Retinal pigment epithelial cell (primary cell): Measurements from ENCODE around the gene IL1A.

Experiments
- DNase-seq: peaks from one replicate; pipeline ENCODE4 v3.0.0-alpha.2; 2010; ENCODE audit warnings: low read depth
- H3K4me3 ChIP-seq: 2 replicates; pipeline ENCODE4 v1.5.1; 2011; ENCODE audit warnings: mild to moderate bottlenecking, low read length, control low read depth, moderate library complexity
- TF ChIP-seq, protein P1 (sequence below): conservative IDR thresholded peaks from 2 replicates; pipeline ENCODE4 v1.5.1; 2011; ENCODE audit warnings: low read depth, low read length, control low read depth, inconsistent platforms

IL1A gene

DNA sequence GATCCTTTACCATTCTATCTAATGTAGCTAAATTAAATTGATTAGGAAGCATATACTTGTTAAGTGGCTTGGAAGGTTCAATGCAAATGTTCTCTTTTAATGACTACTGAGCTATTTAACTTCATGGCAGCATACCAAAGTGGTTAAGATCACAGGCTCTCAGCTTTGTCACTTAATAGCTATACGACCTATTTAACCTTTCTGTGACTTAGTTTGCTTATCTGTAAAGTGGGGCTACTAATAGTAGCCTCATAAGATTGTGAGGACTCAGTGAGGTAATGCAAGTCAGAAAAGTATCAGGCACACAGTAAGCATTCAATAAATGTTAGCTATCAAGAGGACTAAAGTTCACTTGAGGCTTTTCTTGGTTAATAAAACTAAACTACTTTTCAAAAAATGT, 24.1 kb downstream of the IL1A start:
- no peak for DNase-seq
- TF ChIP-seq, protein P1, sequence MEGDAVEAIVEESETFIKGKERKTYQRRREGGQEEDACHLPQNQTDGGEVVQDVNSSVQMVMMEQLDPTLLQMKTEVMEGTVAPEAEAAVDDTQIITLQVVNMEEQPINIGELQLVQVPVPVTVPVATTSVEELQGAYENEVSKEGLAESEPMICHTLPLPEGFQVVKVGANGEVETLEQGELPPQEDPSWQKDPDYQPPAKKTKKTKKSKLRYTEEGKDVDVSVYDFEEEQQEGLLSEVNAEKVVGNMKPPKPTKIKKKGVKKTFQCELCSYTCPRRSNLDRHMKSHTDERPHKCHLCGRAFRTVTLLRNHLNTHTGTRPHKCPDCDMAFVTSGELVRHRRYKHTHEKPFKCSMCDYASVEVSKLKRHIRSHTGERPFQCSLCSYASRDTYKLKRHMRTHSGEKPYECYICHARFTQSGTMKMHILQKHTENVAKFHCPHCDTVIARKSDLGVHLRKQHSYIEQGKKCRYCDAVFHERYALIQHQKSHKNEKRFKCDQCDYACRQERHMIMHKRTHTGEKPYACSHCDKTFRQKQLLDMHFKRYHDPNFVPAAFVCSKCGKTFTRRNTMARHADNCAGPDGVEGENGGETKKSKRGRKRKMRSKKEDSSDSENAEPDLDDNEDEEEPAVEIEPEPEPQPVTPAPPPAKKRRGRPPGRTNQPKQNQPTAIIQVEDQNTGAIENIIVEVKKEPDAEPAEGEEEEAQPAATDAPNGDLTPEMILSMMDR: no peak
- H3K4me3 ChIP-seq: no peak overlapping the region

DNA sequence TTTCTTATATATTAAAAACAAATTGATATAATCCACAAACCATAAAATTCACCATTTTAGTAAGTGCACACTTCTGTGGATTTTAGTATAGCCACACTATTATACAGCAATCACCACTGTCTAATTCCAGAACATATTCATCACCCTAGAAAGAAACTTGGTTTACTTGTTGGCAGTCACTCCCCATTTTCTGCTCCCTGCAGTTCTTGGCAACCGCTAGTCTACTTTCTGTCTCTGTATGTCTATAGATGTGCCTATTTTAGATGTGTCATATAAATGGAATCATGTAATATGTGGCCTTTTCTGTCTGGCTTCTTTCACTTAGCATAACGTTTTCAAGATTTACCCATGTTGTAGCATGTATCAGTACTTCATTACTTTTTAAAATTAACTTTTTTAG, 25.6 kb downstream of the IL1A start:
- no peak overlapping the region for H3K4me3 ChIP-seq
- no peak for DNase-seq
- TF ChIP-seq, protein P1: no peak

DNA sequence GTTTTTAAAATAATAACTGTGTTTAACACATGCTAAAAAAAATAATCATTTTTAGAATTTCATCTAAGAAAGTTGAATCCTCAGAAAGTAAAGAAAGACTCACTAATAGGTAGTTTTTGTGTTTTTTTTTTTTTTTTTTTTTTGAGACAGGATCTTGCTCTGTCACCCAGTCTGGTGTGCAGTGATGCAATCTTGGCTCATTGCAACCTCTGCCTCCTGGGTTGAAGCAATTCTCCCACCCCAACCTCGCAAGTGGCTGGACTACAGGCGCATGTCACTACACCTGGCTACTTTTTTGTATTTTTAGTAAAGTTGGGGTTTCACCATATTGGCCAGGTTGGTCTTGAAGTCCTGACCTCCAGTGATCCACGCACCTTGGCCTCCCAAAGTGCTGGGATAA, 27.0 kb downstream of the IL1A start:
- TF ChIP-seq, protein P1: no peak
- no peak for DNase-seq
- H3K4me3 ChIP-seq: no peak overlapping the region

DNA sequence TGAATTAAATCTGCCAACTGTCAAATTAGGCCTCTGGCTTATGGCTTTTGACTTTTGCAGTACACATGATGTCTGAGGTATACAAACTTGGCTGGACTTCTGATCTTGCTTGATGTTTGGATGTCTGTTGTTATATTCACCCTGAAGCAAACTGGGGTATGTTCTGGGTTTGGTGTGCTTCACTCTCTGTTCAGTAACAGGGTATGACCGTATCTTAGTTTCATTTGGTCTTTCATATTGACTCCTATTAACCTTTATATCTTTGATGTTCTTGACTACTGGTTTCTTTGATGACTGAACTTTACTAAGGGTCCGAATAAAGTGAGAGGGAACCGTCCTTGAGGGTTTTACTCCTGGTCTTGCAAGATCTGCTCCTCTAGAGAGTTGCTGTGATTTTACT, 28.1 kb downstream of the IL1A start:
- no peak overlapping the region for H3K4me3 ChIP-seq
- DNase-seq: no peak
- TF ChIP-seq, protein P1: no peak

DNA sequence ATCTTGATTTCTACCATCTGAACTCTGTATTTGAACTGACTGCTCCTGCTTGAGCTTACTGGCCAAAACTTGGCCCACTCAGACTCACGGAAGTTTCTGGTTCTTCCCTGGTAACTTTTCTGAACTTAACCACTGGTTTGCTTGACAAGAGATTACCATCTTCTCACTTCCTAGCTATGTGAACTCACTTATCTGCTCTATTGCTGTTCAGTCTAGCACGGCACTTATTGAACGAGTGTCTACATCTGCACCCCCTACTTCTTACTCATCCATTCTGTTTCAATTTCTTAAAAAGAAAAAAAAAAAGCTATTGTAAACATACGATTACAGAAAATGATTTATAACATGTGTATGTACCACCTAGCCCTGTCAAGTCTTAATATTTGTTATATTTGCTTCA, 28.8 kb downstream of the IL1A start:
- TF ChIP-seq, protein P1: no peak
- no peak for DNase-seq
- no peak overlapping the region for H3K4me3 ChIP-seq

DNA sequence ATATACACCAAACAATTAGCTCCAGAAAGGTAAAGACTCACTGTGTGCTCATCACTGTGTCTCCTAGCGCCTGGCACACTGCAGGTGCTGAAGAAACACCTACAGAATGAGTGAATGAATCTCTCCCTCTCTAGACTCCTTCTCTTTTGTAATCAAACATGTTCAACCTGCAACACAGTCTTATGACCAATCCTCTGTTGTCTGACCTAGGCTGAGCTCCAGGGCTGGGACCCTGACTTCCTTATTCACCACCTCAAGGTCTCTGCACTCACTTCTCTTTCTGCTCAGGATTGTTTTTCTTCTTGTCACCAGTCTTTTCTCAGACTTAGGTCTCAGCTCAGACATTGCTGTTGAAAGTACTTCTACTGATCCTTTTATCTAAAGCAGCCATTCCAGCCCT, 29.7 kb downstream of the IL1A start:
- H3K4me3 ChIP-seq: no peak overlapping the region
- TF ChIP-seq, protein P1: no peak
- DNase-seq: no peak

DNA sequence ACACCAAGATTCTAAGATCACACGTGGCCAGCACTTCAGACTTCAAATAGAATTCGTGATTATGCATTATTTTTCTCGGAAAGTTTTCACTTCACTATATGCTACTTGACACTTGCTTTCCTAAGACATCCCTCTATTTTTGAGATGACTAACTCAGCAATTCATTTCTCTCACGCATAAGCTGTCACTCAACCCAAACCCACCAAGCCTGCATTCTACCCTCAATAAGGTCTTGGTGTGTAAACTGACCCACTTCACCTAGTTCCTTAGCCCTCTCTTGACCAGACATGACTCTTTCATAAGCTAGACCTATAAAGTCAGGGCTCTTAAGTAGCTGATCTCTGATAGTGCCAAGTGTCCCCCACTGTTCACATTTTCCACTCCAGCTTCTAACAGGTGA, 31.6 kb downstream of the IL1A start:
- no peak for DNase-seq
- TF ChIP-seq, protein P1: no peak
- no peak overlapping the region for H3K4me3 ChIP-seq
